Endometrium (tissue), 2 donors: ENCODE measurements around the gene GPR157.

Experiments
- FAIRE-seq: peaks from 2 replicates; lab custom pipeline; 2012; peaks lifted over from hg19 to GRCh38; lab: Jason Lieb, UNC
- donor health status: control.
- donor health status: control.

Gene GPR157

DNA sequence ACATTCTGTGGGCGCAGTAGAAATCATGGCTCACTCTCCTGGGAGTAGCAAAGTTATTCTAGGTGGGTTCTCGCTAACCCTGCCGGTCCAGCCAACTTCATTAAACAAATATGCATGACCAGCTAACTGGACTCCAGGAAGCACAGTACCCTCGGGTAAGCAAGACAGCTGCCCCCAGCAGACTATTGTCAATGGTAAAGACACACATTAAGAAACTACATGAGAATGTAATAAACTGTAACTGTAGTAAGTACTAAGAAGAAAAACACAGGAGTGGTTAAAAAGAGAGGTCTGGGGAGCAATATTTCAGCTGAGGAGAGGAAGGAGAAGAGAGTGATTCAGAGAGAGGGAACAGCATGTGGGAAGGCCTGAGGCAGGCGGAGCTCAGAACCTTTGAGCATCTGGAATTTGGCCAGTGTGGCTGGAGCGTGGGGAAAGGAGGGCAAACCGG, 66.9 kb downstream of the GPR157 start:
- FAIRE-seq: no peak

DNA sequence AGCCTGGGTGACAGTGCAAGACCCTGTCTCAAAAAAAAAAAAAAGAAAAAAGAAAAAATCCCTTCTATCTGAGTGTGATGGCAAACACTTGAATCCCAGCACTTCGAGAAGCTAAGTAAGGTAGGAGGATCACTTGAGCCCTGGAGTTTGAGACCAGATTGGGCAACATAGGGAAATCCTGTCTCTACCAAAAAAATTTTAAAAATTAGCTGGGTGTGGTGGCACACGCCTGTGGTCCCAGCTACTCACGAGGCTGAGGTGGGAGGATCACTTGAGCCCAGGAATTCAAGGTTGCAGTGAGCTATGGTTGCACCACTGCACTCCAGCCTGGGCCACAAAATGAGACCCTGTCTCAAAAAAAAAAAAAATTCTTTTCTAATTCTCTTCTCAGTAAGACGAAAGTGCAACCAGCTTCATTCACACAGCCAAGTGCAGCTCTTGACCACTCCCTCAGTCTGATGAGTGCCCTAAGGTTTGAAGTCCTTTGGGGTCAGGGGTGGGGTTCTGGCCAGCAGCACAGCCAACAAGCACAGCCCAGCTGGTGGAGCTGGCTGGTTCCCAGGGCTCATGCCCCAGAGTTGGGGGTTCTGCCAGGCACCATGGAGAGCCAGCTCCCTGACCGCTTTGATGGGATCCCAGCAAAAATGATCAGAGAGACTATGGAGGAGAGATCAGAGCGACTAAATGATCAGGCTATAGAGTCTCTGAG, 67.5 kb downstream of the GPR157 start:
- FAIRE-seq: no peak

DNA sequence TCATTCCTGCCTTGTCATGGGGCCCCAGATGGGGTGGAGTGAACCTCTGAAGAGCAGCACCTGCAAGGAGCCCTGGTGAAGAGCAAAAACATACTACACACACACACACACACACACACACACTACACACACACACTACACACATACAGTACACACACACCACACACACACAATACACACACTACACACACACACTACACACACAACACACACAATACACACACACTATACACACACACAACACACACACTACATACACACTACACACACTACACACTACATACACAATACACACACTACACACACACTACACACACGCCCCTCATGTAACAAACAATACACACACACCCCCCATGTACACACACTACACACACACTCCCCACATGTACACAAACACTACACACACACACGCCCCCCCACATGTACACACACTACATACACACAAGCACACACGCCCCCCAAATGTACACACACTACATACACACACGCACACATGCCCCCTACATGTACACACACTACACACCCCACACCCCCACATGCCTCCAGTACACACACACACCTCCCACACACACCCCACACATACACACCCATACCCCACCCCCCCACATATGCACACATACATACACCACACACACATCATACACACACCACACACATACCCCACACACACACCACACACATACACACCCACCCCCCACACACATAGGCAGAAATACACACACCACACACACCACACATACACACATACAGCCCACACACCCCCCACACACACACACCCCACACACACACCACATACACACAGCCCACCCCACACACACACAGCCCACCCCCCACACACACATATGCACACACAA, 68.8 kb downstream of the GPR157 start:
- FAIRE-seq: no peak

DNA sequence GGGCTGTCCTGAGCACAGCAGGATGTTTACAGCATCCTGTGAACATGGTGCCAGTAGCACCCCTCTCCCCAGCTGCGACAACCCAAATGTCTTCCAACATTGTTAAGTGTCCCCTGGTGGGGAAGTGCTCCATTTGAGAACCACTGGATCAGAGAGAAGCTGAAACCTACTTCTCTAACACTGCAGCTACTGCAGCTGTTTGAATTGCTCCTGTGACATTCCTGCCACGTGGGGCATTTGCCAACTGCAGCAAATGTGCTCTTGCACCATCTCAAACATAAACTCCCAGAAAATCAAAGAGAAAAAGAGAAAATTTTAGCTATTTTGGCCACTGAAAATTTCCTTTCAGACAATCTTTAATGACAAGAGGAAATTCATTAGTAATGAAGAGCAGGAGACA, 70.4 kb downstream of the GPR157 start:
- no peak for FAIRE-seq

DNA sequence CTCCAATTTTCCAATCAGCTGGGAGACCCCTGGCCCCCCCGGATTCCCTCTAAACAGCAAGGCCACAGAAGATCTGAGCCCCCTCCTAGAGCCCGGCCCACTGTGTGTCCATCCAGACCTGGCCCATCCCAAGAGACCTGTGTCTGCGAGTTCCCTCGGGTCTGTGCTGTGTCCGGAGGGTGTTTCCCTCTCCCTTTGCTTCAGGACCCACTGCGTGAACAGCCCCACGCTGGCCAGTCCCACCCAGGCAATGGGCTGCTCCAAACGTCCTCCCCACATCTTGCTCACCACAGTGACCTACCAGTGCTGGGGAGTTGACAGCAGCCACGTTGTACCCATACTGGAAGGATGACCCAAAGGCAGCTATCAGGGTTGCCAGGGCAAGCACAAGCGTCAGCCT, 71.1 kb downstream of the GPR157 start:
- FAIRE-seq: no peak

DNA sequence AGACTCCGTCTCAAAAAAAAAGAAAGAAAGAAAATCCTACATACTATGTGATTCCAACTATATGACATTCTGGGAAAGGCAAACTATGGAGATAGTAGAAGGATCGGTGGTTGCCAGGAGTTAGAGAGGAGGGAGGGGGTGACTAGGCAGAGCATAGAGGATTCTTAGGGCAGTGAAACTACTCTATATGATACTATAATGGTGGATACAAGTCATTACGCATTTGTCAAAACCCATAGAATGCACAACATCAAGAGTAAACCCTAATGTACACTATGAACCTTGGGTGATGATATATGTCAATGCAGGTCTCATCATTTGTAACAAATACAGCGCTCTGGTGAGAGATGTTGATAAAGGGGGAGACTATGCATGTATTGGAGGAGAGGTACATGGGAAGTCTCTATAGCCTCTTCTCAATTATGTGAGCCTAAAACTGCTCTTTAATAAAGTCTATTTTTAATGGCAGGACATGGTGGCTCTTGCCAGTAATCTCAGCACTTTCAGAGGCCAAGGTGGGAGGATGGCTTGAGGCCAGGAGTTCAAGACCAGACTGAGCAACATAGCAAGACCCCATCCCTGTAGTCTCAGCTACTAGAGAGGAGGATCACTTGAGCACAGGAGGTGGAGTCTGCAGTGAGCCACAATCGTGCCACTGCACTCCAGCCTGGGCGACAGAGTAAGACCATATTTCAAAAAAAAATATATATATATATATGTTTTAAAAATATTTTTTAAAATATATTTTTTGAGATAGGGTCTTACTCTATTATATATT, 76.4 kb downstream of the GPR157 start:
- FAIRE-seq: no peak

DNA sequence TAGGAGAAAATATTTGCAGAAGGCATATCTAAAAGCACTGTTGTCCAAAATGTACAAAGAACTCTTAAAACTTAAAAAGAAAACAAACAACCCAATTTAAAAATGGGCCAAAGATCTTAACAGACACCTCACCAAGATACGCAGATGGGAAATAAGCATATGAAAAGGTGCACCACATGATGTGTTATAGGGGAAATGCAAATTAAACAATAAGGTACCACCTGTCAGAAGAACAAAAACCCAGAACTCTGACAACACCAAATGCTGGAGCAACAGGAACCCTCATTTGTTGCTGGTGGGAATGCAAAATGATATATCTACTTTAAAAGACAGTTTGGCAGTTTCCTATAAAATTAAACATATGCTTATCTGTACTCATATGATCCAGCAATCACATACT, 77.5 kb downstream of the GPR157 start:
- FAIRE-seq: no peak

DNA sequence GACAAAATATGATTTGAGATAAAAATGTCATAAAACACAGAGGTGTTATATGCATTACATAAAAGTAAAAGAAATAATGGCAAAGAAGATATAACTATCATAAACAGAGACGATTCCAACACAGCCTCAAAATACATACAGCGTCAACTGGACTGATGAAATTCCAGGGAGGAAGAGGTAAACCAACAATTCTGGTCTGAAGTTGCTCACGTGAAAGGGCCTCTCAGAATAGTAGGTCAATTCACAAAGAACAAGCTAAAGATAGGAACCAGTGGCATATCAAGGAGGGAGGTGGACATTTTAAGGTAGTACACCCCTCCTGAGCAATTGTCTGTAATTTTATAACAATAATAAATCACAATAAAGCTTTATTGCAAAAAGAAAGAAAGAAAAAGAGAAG, 78.1 kb downstream of the GPR157 start:
- FAIRE-seq: no peak
